ENCODE results near the gene ABR. TPM values are rescaled to one million over a fixed set of nuclear protein-coding genes. Genes with fewer than 3 reads are reported as not detected.

Gene ABR
- polyA plus RNA-seq, 1 experiment, result 65.4 TPM

- Histone ChIP-seq H3K27me3 (ENCODE audit: control insufficient read depth, insufficient read depth, low read length) (no peaks in the 10 kb centered on the region), H3K4me3 (ENCODE audit: low read depth, low read length) (no peak overlapping the region), H3K36me3 (ENCODE audit: control insufficient read depth, insufficient read depth, low read length) (0 out of 2 replicates have a peak, but pooled peaks cover 1% of the 10 kb centered on the region)
- TF ChIP-seq CTCF (IDR thresholded peaks at IDR 0.05; ENCODE audit: insufficient read depth, low read depth, low read length), result no peak
- ChIA-PET POLR2A (no interaction called here), CTCF (interaction anchor here (1.2 kb wide), 2 partner anchors 13 to 18 kb away, joined by 3 to 4 read pairs; no protein-coding TSS in a partner anchor)
- DNase-seq (ENCODE audit: low read depth), result no peak
Measured at GRCh38 chr17:1160591-1161390, 19.0 kb downstream of the ABR start.

- no peak for TF ChIP-seq CTCF (IDR thresholded peaks at IDR 0.05; ENCODE audit: insufficient read depth, low read depth, low read length)
- no peak for DNase-seq (ENCODE audit: low read depth)
- H3K27me3 ChIP-seq (ENCODE audit: control insufficient read depth, insufficient read depth, low read length), result no peaks in the 10 kb centered on the region
- H3K4me3 ChIP-seq (ENCODE audit: low read depth, low read length), result no peak overlapping the region
- 0 out of 2 replicates have a peak, but pooled peaks cover 1% of the 10 kb centered on the region for H3K36me3 ChIP-seq (ENCODE audit: control insufficient read depth, insufficient read depth, low read length)
- ChIA-PET CTCF (no interaction called here), POLR2A (no interaction called here)
Measured at GRCh38 chr17:1159431-1160180, 20.2 kb downstream of the ABR start.

GRCh38 chr17:1158879-1159278 lies 20.9 kb downstream of the ABR start:
- CTCF ChIA-PET, result interaction anchor here (1.2 kb wide), 1 partner anchor 36 kb away, joined by 4 read pairs; no protein-coding TSS in a partner anchor
- Histone ChIP-seq H3K4me3 (ENCODE audit: low read depth, low read length) (no peak overlapping the region), H3K27me3 (ENCODE audit: control insufficient read depth, insufficient read depth, low read length) (no peaks in the 10 kb centered on the region), H3K36me3 (ENCODE audit: control insufficient read depth, insufficient read depth, low read length) (0 out of 2 replicates have a peak, but pooled peaks cover 1% of the 10 kb centered on the region)
- TF ChIP-seq CTCF (IDR thresholded peaks at IDR 0.05; ENCODE audit: insufficient read depth, low read depth, low read length), result no peak
- POLR2A ChIA-PET, result no interaction called here
- no peak for DNase-seq (ENCODE audit: low read depth)

- TF ChIP-seq CTCF (IDR thresholded peaks at IDR 0.05; ENCODE audit: insufficient read depth, low read depth, low read length), result no peak
- POLR2A ChIA-PET, result no interaction called here
- Histone ChIP-seq H3K4me3 (ENCODE audit: low read depth, low read length) (no peak overlapping the region), H3K27me3 (ENCODE audit: control insufficient read depth, insufficient read depth, low read length) (no peaks in the 10 kb centered on the region), H3K36me3 (ENCODE audit: control insufficient read depth, insufficient read depth, low read length) (0 out of 2 replicates have a peak, but pooled peaks cover 1% of the 10 kb centered on the region)
- CTCF ChIA-PET, result no interaction called here
- DNase-seq (ENCODE audit: low read depth), result no peak
Measured at GRCh38 chr17:1156864-1157263, 22.9 kb downstream of the ABR start.

- DNase-seq (ENCODE audit: low read depth), result no peak
- no peaks in the 10 kb centered on the region for H3K27me3 ChIP-seq (ENCODE audit: control insufficient read depth, insufficient read depth, low read length)
- TF ChIP-seq CTCF (IDR thresholded peaks at IDR 0.05; ENCODE audit: insufficient read depth, low read depth, low read length), result no peak
- CTCF ChIA-PET, result interaction anchor here (0.5 kb wide), 1 partner anchor 32 kb away, joined by 3 read pairs; no protein-coding TSS in a partner anchor
- H3K4me3 ChIP-seq (ENCODE audit: low read depth, low read length), result no peak overlapping the region
- H3K36me3 ChIP-seq (ENCODE audit: control insufficient read depth, insufficient read depth, low read length), result peaks cover 4% of the 10 kb centered on the region
- POLR2A ChIA-PET, result no interaction called here
Measured at GRCh38 chr17:1154704-1155103, 25.1 kb downstream of the ABR start.

Data from BJ (cell line).